Activated T-helper 1 cell treated with anti-CD3 and anti-CD28 coated beads, Interleukin-12 subunit alpha, Interleukin-12 subunit beta, Interleukin-2, Interleukin-4 antibody, amounts not matched to agents 30 ng/mL and 10 ng/mL and 1 ng/mL, durations not matched to agents 14 hours and 24 hours and 36 hours (primary cell): ENCODE data around the gene PCSK6. TPM values are rescaled to one million over a fixed set of nuclear protein-coding genes. Genes with fewer than 3 reads are reported as not detected.

Source experiments
- total RNA-seq: library from RNA; stranded (reverse); gene quantifications from 2 replicates; pipeline ENCODE4 v1.2.3, GENCODE V29; 2022

The PCSK6 gene
- total RNA-seq, 1 donor from 2014 or later: 3.0 TPM

Other genes starting within 250 kb of the PCSK6 start
- gene CHSY1, start 237.7 kb downstream of the PCSK6 start, total RNA-seq: 76.3 and 78.0 TPM in 2 replicates
- 47.4 and 53.0 TPM in 2 replicates for gene SELENOS, start 212.2 kb downstream of the PCSK6 start, total RNA-seq
- 176 and 184 TPM in 2 replicates for gene SNRPA1, start 194.5 kb downstream of the PCSK6 start, total RNA-seq
- 57.1 and 62.4 TPM in 2 replicates for gene TM2D3, start 162.7 kb upstream of the PCSK6 start, total RNA-seq
- gene TARS3, start 234.8 kb upstream of the PCSK6 start, total RNA-seq: 13.9 and 15.2 TPM in 2 replicates